Smooth muscle cell (in vitro differentiated cells): Measurements from ENCODE around the gene SH3YL1. TPM values are rescaled to one million over a fixed set of nuclear protein-coding genes. Genes with fewer than 3 reads are reported as not detected.

ENCODE experiments used
- DNase-seq: peaks from one replicate; lab custom pipeline; 2025; ENCODE audit not compliant: unreplicated experiment; lab: John Stamatoyannopoulos, UW
- H2AFZ ChIP-seq: fragments of 200-600 bp; sonication (generic); 2 replicates; pipeline ENCODE4 v1.6.0; 2016; ENCODE audit warnings: antibody characterized with exemption, low read depth, mild to moderate bottlenecking
- H3F3A ChIP-seq: fragments of 200-600 bp; sonication (generic); 2 replicates; pipeline ENCODE4 v1.6.0; 2017; ENCODE audit warnings: antibody characterized with exemption, low read depth
- H3K27ac ChIP-seq: fragments of 200-600 bp; sonication (generic); 2 replicates; pipeline ENCODE4 v1.5.1; 2016; ENCODE audit warnings: low read depth, mild to moderate bottlenecking
- H3K27me3 ChIP-seq: fragments of 200-600 bp; sonication (generic); 2 replicates; pipeline ENCODE4 v1.6.1; 2016; ENCODE audit warnings: low read depth, mild to moderate bottlenecking
- H3K36me3 ChIP-seq: fragments of 200-600 bp; sonication (generic); 2 replicates; pipeline ENCODE4 v1.5.1; 2016; ENCODE audit warnings: low read depth
- H3K4me1 ChIP-seq: fragments of 200-600 bp; sonication (generic); 2 replicates; pipeline ENCODE4 v1.5.1; 2016; ENCODE audit warnings: low read depth
- H3K4me2 ChIP-seq: fragments of 200-600 bp; sonication (generic); 2 replicates; pipeline ENCODE4 v1.6.0; 2016; ENCODE audit warnings: mild to moderate bottlenecking
- H3K4me3 ChIP-seq: fragments of 200-600 bp; sonication (generic); 2 replicates; pipeline ENCODE4 v1.5.1; 2016; ENCODE audit warnings: mild to moderate bottlenecking
- H3K79me2 ChIP-seq: fragments of 200-600 bp; sonication (generic); 2 replicates; pipeline ENCODE4 v1.6.0; 2016; ENCODE audit warnings: low read depth, mild to moderate bottlenecking
- H3K9ac ChIP-seq: fragments of 200-600 bp; sonication (generic); 2 replicates; pipeline ENCODE4 v1.6.0; 2016; ENCODE audit warnings: low read depth
- H3K9me3 ChIP-seq: fragments of 200-600 bp; sonication (generic); replicated peaks from 2 replicates; pipeline ENCODE4 v1.5.1; 2016; ENCODE audit warnings: low read depth
- H4K20me1 ChIP-seq: fragments of 200-600 bp; sonication (generic); 2 replicates; pipeline ENCODE4 v1.6.0; 2016; ENCODE audit warnings: low read depth
- CTCF ChIP-seq: fragments of 200-600 bp; sonication (generic); IDR thresholded peaks from 2 replicates; pipeline ENCODE4 v1.5.1; 2017; ENCODE audit warnings: borderline replicate concordance, mild to moderate bottlenecking, antibody characterized with exemption; ENCODE audit not compliant: insufficient read depth, poor library complexity, severe bottlenecking
- WGBS: methylation state at CpG from one replicate; pipeline ENCODE4 v1.1.7; 2016; ENCODE audit warnings: low lambda C conversion rate; 5-methylcytosine and 5-hydroxymethylcytosine counted together
- polyA plus RNA-seq: library from polyadenylated mRNA; unstranded; fragments of >200 nt; fragmentation: Nextera tagmentation; extraction: Ambion mirVana; gene quantifications from 2 replicates; pipeline ENCODE4 v1.2.1, GENCODE V29; 2016
- total RNA-seq: library from RNA; depleted of rRNA; stranded (reverse); fragments of >200 nt; gene quantifications from 2 replicates; pipeline ENCODE4 v1.2.3, GENCODE V29; 2014

The SH3YL1 gene
- total and polyA plus RNA-seq, 2 experiments from 2014 or later: 12.1 to 42.8 TPM

GRCh38 chr2:260507-261161 lies 3.2 kb downstream of the SH3YL1 start:
- Histone ChIP-seq H3K4me3 (no peak overlapping the region), H3K4me1 (peaks cover 3% of the 10 kb centered on the region), H3K4me2 (no peak overlapping the region), H3K79me2 (peaks cover 21% of the 10 kb centered on the region), H3K9me3 (peaks cover 9% of the 10 kb centered on the region), H4K20me1 (no peaks in the 10 kb centered on the region), H3K27ac (no peak overlapping the region), H3F3A (no peaks in the 10 kb centered on the region), H3K27me3 (no peaks in the 10 kb centered on the region), H3K9ac (no peak overlapping the region), H2AFZ (no peak overlapping the region), H3K36me3 (no peaks in the 10 kb centered on the region)
- TF ChIP-seq CTCF: no peak
- no peak for DNase-seq
- 70% methylated on average over 6 of the region's 6 CpGs for WGBS

DNA sequence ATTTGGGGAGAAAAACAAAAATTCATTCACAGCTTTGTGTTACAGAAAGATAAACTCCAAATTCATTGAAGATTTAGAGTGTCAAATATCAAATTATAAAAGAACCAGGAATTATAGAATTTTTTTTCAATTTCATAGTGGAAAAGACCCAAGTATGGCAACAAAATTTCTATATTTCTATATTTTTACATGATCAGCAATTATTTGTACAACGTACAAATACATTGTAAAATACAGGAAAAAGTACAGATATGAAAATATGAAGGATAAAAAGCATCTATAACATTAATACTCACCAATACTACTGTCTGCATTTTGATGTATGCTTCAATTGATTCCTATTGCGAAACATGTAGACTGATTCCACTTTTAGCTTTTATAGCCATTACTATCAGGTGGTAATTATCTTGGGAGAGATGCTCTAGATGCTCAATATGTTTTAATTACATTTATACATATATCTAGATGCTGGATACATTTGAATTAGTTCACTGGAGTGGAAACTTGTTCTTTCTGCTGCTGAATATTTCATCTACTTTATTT lies 4.0 kb downstream of the SH3YL1 start:
- Histone ChIP-seq H3K36me3 (no peaks in the 10 kb centered on the region), H3K4me3 (no peak overlapping the region), H3K27me3 (no peaks in the 10 kb centered on the region), H3K4me1 (no peaks in the 10 kb centered on the region), H3F3A (no peaks in the 10 kb centered on the region), H3K4me2 (no peak overlapping the region), H2AFZ (no peak overlapping the region), H3K79me2 (peaks cover 13% of the 10 kb centered on the region), H3K9ac (no peak overlapping the region), H3K27ac (no peak overlapping the region), H4K20me1 (no peaks in the 10 kb centered on the region), H3K9me3 (peaks cover 9% of the 10 kb centered on the region)
- DNase-seq: no peak
- no peak for TF ChIP-seq CTCF
- 98% methylated on average over 2 of the region's 2 CpGs for WGBS

DNA sequence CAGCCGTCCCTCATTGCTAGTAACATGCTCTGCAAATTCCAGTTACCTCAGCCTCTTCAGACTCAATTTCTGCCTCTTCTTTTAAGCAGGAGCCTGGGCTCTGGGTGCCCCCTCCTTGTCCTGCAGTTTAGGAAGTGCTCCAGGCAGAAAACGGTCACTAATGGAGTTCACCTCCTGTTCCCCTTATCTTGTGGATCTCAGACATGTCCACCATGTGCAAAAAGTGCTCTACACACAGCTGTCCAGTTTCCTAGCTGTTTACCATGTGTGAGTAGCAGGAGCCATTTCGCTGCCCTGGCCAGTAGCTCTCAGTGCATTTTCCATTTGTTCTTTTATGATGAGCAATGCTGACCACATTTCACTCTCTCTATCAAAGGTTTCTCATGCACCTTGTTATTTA lies 4.9 kb downstream of the SH3YL1 start:
- TF ChIP-seq CTCF: no peak
- DNase-seq: no peak
- WGBS: 91% methylated on average over 3 of the region's 3 CpGs
- H3K9ac ChIP-seq: no peak overlapping the region
- H3K4me2 ChIP-seq: no peak overlapping the region
- H3K4me3 ChIP-seq: no peak overlapping the region
- peaks cover 9% of the 10 kb centered on the region for H3K9me3 ChIP-seq
- peaks cover 12% of the 10 kb centered on the region for H3K79me2 ChIP-seq
- H3K4me1 ChIP-seq: no peaks in the 10 kb centered on the region
- no peaks in the 10 kb centered on the region for H3K27me3 ChIP-seq
- no peaks in the 10 kb centered on the region for H4K20me1 ChIP-seq
- H3K36me3 ChIP-seq: no peaks in the 10 kb centered on the region
- H3K27ac ChIP-seq: no peak overlapping the region
- H3F3A ChIP-seq: no peaks in the 10 kb centered on the region
- no peak overlapping the region for H2AFZ ChIP-seq

DNA sequence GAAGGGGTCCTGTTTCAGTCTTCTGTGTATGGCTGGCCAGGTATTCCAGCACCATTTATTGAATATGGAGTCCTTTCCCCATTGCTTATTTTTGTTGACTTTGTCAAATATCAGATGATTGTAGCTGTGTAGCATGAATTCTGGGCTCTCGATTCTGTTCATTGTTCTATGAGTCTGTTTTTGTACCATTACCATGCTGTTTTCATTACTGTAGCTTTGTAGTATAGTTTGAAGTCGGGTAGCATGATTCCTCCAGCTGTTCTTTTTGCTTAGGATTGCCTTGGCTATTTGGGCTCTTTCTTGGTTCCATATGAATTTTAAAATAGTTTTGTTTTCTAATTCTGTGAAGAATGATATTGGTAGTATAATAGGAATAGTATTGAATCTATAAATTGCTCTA lies 6.0 kb downstream of the SH3YL1 start:
- 72% methylated on average over 2 of the region's 2 CpGs for WGBS
- H3K79me2 ChIP-seq: peaks cover 12% of the 10 kb centered on the region

More for the DNA sequence above, 6.0 kb downstream of the SH3YL1 start:
- Histone ChIP-seq H3K9ac (no peak overlapping the region), H3K36me3 (no peaks in the 10 kb centered on the region), H2AFZ (no peak overlapping the region), H3K9me3 (peaks cover 9% of the 10 kb centered on the region), H3K27ac (no peak overlapping the region), H3K27me3 (no peaks in the 10 kb centered on the region), H3K4me1 (no peaks in the 10 kb centered on the region), H4K20me1 (no peaks in the 10 kb centered on the region), H3F3A (no peaks in the 10 kb centered on the region), H3K4me2 (no peak overlapping the region), H3K4me3 (no peak overlapping the region)
- TF ChIP-seq CTCF: no peak
- no peak for DNase-seq
